Fibroblast of pulmonary artery (primary cell): ENCODE measurements around the gene GYS1.

Experiments used
- DNase-seq: peaks from one replicate; pipeline ENCODE4 v3.0.0-alpha.2; 2010; ENCODE audit warnings: low read depth
- H3K4me3 ChIP-seq: replicated peaks from 2 replicates; pipeline ENCODE4 v1.5.1; 2011; ENCODE audit warnings: low read depth, mild to moderate bottlenecking, control low read depth, low read length, moderate library complexity
- CTCF ChIP-seq: IDR thresholded peaks from 2 replicates; pipeline ENCODE4 v1.5.1; 2011; ENCODE audit warnings: mild to moderate bottlenecking, control low read depth, low read length, inconsistent platforms; ENCODE audit errors: missing control alignments

GYS1 gene

GRCh38 chr19:48994035-48994386 lies 902 bp upstream of the GYS1 start:
- peak overlapping the region; percentile 97 for H3K4me3 ChIP-seq
- TF ChIP-seq CTCF = no peak
- no peak for DNase-seq

GRCh38 chr19:48992581-48993174 lies 431 bp downstream of the GYS1 start:
- peak overlapping the region; percentile 97 for H3K4me3 ChIP-seq
- no peak for DNase-seq
- no peak for TF ChIP-seq CTCF

- peak overlapping the region; percentile 97 for H3K4me3 ChIP-seq
- DNase-seq = peak; percentile 82
- no peak for TF ChIP-seq CTCF
Observed at GRCh38 chr19:48991873-48992580, 1.1 kb downstream of the GYS1 start.

GRCh38 chr19:48991011-48991609 lies 2.0 kb downstream of the GYS1 start:
- no peak for DNase-seq
- TF ChIP-seq CTCF = no peak
- peak overlapping the region; percentile 97 for H3K4me3 ChIP-seq

GRCh38 chr19:48990400-48990799 lies 2.7 kb downstream of the GYS1 start:
- no peak overlapping the region for H3K4me3 ChIP-seq
- TF ChIP-seq CTCF = no peak
- no peak for DNase-seq

GRCh38 chr19:48989701-48990291 lies 3.3 kb downstream of the GYS1 start:
- no peak for TF ChIP-seq CTCF
- H3K4me3 ChIP-seq = no peak overlapping the region
- DNase-seq = no peak

GRCh38 chr19:48988860-48989259 lies 4.2 kb downstream of the GYS1 start:
- no peak for TF ChIP-seq CTCF
- DNase-seq = no peak
- no peak overlapping the region for H3K4me3 ChIP-seq
